Mucosa of descending colon (tissue), 3 donors: ENCODE data around the gene ODC1. TPM values are rescaled to one million over a fixed set of nuclear protein-coding genes. Genes with fewer than 3 reads are reported as not detected.

ENCODE experiments used
- ATAC-seq: fragments of 200-7000 bp; cut with Tn5 transposase; one replicate; pipeline ENCODE4 v1.9.1; 2020; ENCODE audit warnings: mild to moderate bottlenecking, moderate library complexity
- DNase-seq, 3 donors: peaks; one replicate each; pipeline ENCODE4 v3.0.0-alpha.2; 2020
- H3K36me3 ChIP-seq: fragments of 200-600 bp; one replicate; pipeline ENCODE4 v1.8.0; 2021; ENCODE audit warnings: low read depth, mild to moderate bottlenecking
- H3K4me1 ChIP-seq: fragments of 200-600 bp; one replicate; pipeline ENCODE4 v1.8.0; 2021; ENCODE audit warnings: low read depth, mild to moderate bottlenecking
- H3K4me3 ChIP-seq: fragments of 200-600 bp; one replicate; pipeline ENCODE4 v1.8.0; 2021; ENCODE audit warnings: mild to moderate bottlenecking
- H3K9me3 ChIP-seq: fragments of 200-600 bp; one replicate; pipeline ENCODE4 v1.8.0; 2021; ENCODE audit warnings: mild to moderate bottlenecking
- CTCF ChIP-seq: fragments of 200-600 bp; IDR thresholded peaks from one replicate; pipeline ENCODE4 v1.8.0; 2022; ENCODE audit warnings: antibody characterized with exemption, mild to moderate bottlenecking
- intact Hi-C, 2 donors: fragments of 100-400 bp; cut with DNase I in 1 of 2; cut with micrococcal nuclease in 1 of 2; formaldehyde crosslinking; loops; one replicate each; pipeline versions ENCODE4 v1.11.0 to v1.11.1; 2022; cut with DNase I, micrococcal nuclease
- total RNA-seq, 3 donors: library from RNA; stranded (reverse); fragmentation: NEBNext Ultra II Directional in 2 of 3; extraction: Animal tissue kit (Norgen Biotek cat#: 25700) in 2 of 3; gene quantifications; one replicate each; pipeline versions ENCODE4 v1.2.1 to v1.2.4, GENCODE V29; 2021 to 2023
- donor health status: DM: no; HTN: no; CAD: no; lungs with moderate emphysema.
- donor health status: DM: no; HTN: no; CAD: no.
- donor health status: DM: no; HTN: yes; CAD: no.

Gene ODC1
- total RNA-seq, 3 donors from 2014 or later, result 32.2 to 60.2 (median 35.7) TPM

GRCh38 chr2:10397297-10397875, 50.7 kb downstream of the ODC1 start:
- DNase-seq (peak in 1 of 3 donors; percentile 51), ATAC-seq (no peak)
- no peaks in the 10 kb centered on the region for H3K36me3 ChIP-seq
- no peaks in the 10 kb centered on the region for H3K9me3 ChIP-seq
- peaks cover 18% of the 10 kb centered on the region for H3K4me1 ChIP-seq
- intact Hi-C loops, result no loop called here
- TF ChIP-seq CTCF, result no peak
- no peak overlapping the region for H3K4me3 ChIP-seq

GRCh38 chr2:10396464-10396863, 51.7 kb downstream of the ODC1 start:
- intact Hi-C loops, result no loop called here
- ATAC-seq (no peak), DNase-seq (no peak)
- no peaks in the 10 kb centered on the region for H3K36me3 ChIP-seq
- no peak for TF ChIP-seq CTCF
- H3K4me1 ChIP-seq, result peaks cover 13% of the 10 kb centered on the region
- no peaks in the 10 kb centered on the region for H3K9me3 ChIP-seq
- no peak overlapping the region for H3K4me3 ChIP-seq

- intact Hi-C loops, result no loop called here
- TF ChIP-seq CTCF, result no peak
- no peaks in the 10 kb centered on the region for H3K36me3 ChIP-seq
- ATAC-seq, result no peak
- H3K9me3 ChIP-seq, result no peaks in the 10 kb centered on the region
- H3K4me1 ChIP-seq, result peaks cover 7% of the 10 kb centered on the region
- DNase-seq, result peak in 1 of 3 donors; percentile 49
- H3K4me3 ChIP-seq, result no peak overlapping the region
These were observed 52.2 kb downstream of the ODC1 start for GRCh38 chr2:10395893-10396292.

GRCh38 chr2:10393640-10393982, 54.5 kb downstream of the ODC1 start:
- H3K36me3 ChIP-seq, result no peaks in the 10 kb centered on the region
- peaks cover 17% of the 10 kb centered on the region for H3K4me1 ChIP-seq
- intact Hi-C loops, result no loop called here
- TF ChIP-seq CTCF, result no peak
- H3K9me3 ChIP-seq, result no peaks in the 10 kb centered on the region
- no peak overlapping the region for H3K4me3 ChIP-seq
- DNase-seq (no peak), ATAC-seq (no peak)

GRCh38 chr2:10392951-10393639, 55.0 kb downstream of the ODC1 start:
- intact Hi-C loops, result no loop called here
- DNase-seq (no peak), ATAC-seq (peak; percentile 69)
- Histone ChIP-seq H3K4me1 (peaks cover 17% of the 10 kb centered on the region), H3K9me3 (no peaks in the 10 kb centered on the region), H3K4me3 (no peak overlapping the region), H3K36me3 (no peaks in the 10 kb centered on the region)
- TF ChIP-seq CTCF, result no peak
